Measurements from ENCODE around the gene INPP5F. TPM values are rescaled to one million over a fixed set of nuclear protein-coding genes. Genes with fewer than 3 reads are reported as not detected.

Gene INPP5F
- total and polyA plus RNA-seq, 2 of the 13 experiments (the other 11 are each of a cell fraction or from before 2014, with no cell fraction given) = 12.5 to 15.7 TPM

DNA sequence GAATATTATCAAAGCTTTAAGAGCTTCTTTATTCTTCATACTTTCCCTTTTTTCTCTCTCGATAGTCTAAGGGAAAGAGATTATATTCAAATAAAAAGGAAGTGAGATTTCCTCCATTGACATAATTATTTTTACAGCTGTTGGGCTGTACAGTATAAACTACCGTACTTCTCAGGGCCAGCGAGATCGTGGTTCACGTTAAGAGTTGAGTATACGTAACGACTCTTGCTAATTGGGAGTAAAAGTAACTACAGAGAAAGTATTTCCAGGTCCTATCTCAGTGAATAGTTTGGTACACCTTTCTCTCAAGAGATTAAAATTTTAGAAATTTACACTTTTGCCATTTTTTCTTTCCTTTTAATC lies 57.8 kb downstream of the INPP5F start:
- no peaks in the 10 kb centered on the region for H3K27me3 ChIP-seq (ENCODE audit: control insufficient read depth in 1 of 2, insufficient read depth in 2 of 2, low read length in 2 of 2)
- no peak overlapping the region for H2AFZ ChIP-seq (ENCODE audit: low read length)
- FAIRE-seq (no peak), ATAC-seq (no peak), DNase-seq (ENCODE audit: low spot score) (no peak)
- no peak overlapping the region for H3K27ac ChIP-seq (ENCODE audit: extremely low read length, insufficient read depth, low read length)
- H3K9me3 ChIP-seq (ENCODE audit: low read length) = no peaks in the 10 kb centered on the region
- 97% methylated on average over 7 of the region's 7 CpGs for WGBS (ENCODE audit: low lambda C conversion rate)
- no peak overlapping the region for H3K9ac ChIP-seq (ENCODE audit: insufficient read depth, low read depth, low read length)
- in situ Hi-C loops (cut with HindIII; ENCODE audit: extremely low pct_ligation_motif_present, low pct_unique_long_range_greater_than_20kb) = no loop called here
- no TSS peak for BruUV-seq (replicated peaks)
- H3K4me3 ChIP-seq (replicated peaks in 1 of 3; ENCODE audit: insufficient read depth in 1 of 3, low read depth in 2 of 3, low read length in 3 of 3) = no peak overlapping the region
- H3K4me1 ChIP-seq (ENCODE audit: insufficient read depth, low read length) = peaks cover 41% of the 10 kb centered on the region
- ChIA-PET POLR2A (no interaction called here), CTCF (ENCODE audit: low intra/inter-chr PET ratio, low total read pairs) (no interaction called here)
- peaks cover 2% of the 10 kb centered on the region for H3K79me2 ChIP-seq (ENCODE audit: insufficient read depth, low read length)
- intact Hi-C loops (cut with micrococcal nuclease; ENCODE audit: unreplicated experiment) = no loop called here
- H3K4me2 ChIP-seq (ENCODE audit: low read depth, low read length) = no peak overlapping the region
- H3K36me3 ChIP-seq (replicated peaks in 1 of 2; ENCODE audit: control insufficient read depth in 1 of 2, insufficient read depth in 2 of 2, low read length in 2 of 2) = peaks cover 0 to 4% of the 10 kb centered on the region in 2 experiments; a peak in 1 of 5 replicates
- no peaks in the 10 kb centered on the region for H4K20me1 ChIP-seq (ENCODE audit: insufficient read depth, low read length)
- TF ChIP-seq, protein P1, sequence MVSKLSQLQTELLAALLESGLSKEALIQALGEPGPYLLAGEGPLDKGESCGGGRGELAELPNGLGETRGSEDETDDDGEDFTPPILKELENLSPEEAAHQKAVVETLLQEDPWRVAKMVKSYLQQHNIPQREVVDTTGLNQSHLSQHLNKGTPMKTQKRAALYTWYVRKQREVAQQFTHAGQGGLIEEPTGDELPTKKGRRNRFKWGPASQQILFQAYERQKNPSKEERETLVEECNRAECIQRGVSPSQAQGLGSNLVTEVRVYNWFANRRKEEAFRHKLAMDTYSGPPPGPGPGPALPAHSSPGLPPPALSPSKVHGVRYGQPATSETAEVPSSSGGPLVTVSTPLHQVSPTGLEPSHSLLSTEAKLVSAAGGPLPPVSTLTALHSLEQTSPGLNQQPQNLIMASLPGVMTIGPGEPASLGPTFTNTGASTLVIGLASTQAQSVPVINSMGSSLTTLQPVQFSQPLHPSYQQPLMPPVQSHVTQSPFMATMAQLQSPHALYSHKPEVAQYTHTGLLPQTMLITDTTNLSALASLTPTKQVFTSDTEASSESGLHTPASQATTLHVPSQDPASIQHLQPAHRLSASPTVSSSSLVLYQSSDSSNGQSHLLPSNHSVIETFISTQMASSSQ (IDR thresholded peaks at IDR 0.05; ENCODE audit: low read depth) = no peak
- TF ChIP-seq, protein P1 (CRISPR knock-in tag; IDR thresholded peaks at IDR 0.05; ENCODE audit: borderline replicate concordance) = no peak
- TF ChIP-seq CCDC6 (CRISPR knock-in tag; IDR thresholded peaks at IDR 0.05) = no peak
- no peak for TF ChIP-seq ISL2 (CRISPR knock-in tag; IDR thresholded peaks at IDR 0.05)
- no peak for TF ChIP-seq ZNF766 (CRISPR knock-in tag; IDR thresholded peaks at IDR 0.05; ENCODE audit: borderline replicate concordance)
- no peak for TF ChIP-seq ZNF224 (CRISPR knock-in tag; IDR thresholded peaks at IDR 0.05)
- no peak for TF ChIP-seq ATM (IDR thresholded peaks at IDR 0.05; ENCODE audit: borderline replicate concordance)
- TF ChIP-seq POLR2A (IDR thresholded peaks at IDR 0.05; ENCODE audit: insufficient read depth in 1 of 2, low read depth in 2 of 2, low read length in 2 of 2) = no peak
- TF ChIP-seq ZFP36L2 (CRISPR knock-in tag; IDR thresholded peaks at IDR 0.05) = no peak
- TF ChIP-seq ZNF318 (CRISPR knock-in tag; IDR thresholded peaks at IDR 0.05) = no peak
- no peak for TF ChIP-seq BRD4 (CRISPR knock-in tag; IDR thresholded peaks at IDR 0.05)
- TF ChIP-seq RELA (CRISPR knock-in tag; IDR thresholded peaks at IDR 0.05) = no peak
- no peak for TF ChIP-seq GPBP1L1 (CRISPR knock-in tag; IDR thresholded peaks at IDR 0.05)
- no peak for TF ChIP-seq THAP11 (CRISPR knock-in tag; IDR thresholded peaks at IDR 0.05)
